HEK293 (cell line): Measurements from ENCODE around the gene LIMA1.

Experiments
- CTCF ChIA-PET: fragments of 350-600 bp; formaldehyde crosslinking; extraction: SDS; loops from one replicate; lab custom pipeline; 2021; ENCODE audit warnings: antibody characterized with exemption; lab: Yijun Ruan, JAX
- POLR2A ChIA-PET: fragments of 300-600 bp; formaldehyde crosslinking; extraction: SDS; loops from one replicate; lab custom pipeline; 2020; ENCODE audit warnings: antibody characterized with exemption, inconsistent platforms; lab: Yijun Ruan, JAX
- H3K27ac ChIP-seq: fragments of 200-500 bp; sonication (Bioruptor generic); 2 replicates; pipeline ENCODE4 v1.5.1; 2014; ENCODE audit warnings: low read depth, low read length, control low read depth, inconsistent platforms; ENCODE audit errors: extremely low read depth
- H3K36me3 ChIP-seq, 2 experiments: fragments of 200-500 bp in 1 of 2; sonication (Bioruptor generic) in 1 of 2; 1 replicate in 1 of 2; 2 replicates in 1 of 2; pipeline ENCODE4 v1.5.1; 2014 to 2017; ENCODE audit warnings: inconsistent platforms in 2 of 2, low read length in 2 of 2; ENCODE audit not compliant: control insufficient read depth in 2 of 2, insufficient read depth in 1 of 2
- H3K4me1 ChIP-seq: fragments of 200-500 bp; sonication (Bioruptor generic); 2 replicates; pipeline ENCODE4 v1.5.1; 2014; ENCODE audit warnings: mild to moderate bottlenecking, low read length, inconsistent platforms; ENCODE audit not compliant: control insufficient read depth, insufficient read depth
- H3K4me3 ChIP-seq: 2 replicates; pipeline ENCODE4 v1.5.1; 2011; ENCODE audit warnings: low read depth, mild to moderate bottlenecking, control low read depth, low read length, moderate library complexity
- H3K9me3 ChIP-seq: fragments of 200-500 bp; sonication (Bioruptor generic); 2 replicates; pipeline ENCODE4 v1.5.1; 2014; ENCODE audit warnings: low read depth, low read length, inconsistent platforms; ENCODE audit not compliant: control insufficient read depth, insufficient read depth
- EGR2 ChIP-seq: fragments of 450-650 bp; formaldehyde crosslinking; IDR thresholded peaks from 2 replicates; pipeline ENCODE4 v1.5.1; 2016; ENCODE audit warnings: low read depth, missing biosample characterization, missing genetic modification characterization
- GFI1B ChIP-seq: fragments of 450-650 bp; formaldehyde crosslinking; IDR thresholded peaks from 2 replicates; pipeline ENCODE4 v1.5.1; 2016; ENCODE audit warnings: missing biosample characterization, missing genetic modification characterization
- IKZF3 ChIP-seq: fragments of 450-650 bp; IDR thresholded peaks from 2 replicates; pipeline ENCODE4 v1.5.0; 2018; ENCODE audit warnings: missing biosample characterization, mild to moderate bottlenecking, missing genetic modification characterization, moderate library complexity
- KLF16 ChIP-seq: fragments of 450-650 bp; formaldehyde crosslinking; IDR thresholded peaks from 2 replicates; pipeline ENCODE4 v1.5.1; 2017; ENCODE audit warnings: missing biosample characterization, missing genetic modification characterization
- ZNF169 ChIP-seq: fragments of 450-650 bp; formaldehyde crosslinking; IDR thresholded peaks from 2 replicates; pipeline ENCODE4 v1.5.1; 2016; ENCODE audit warnings: missing biosample characterization, missing genetic modification characterization
- ZNF24 ChIP-seq: fragments of 450-650 bp; formaldehyde crosslinking; IDR thresholded peaks from 2 replicates; pipeline ENCODE4 v1.5.1; 2016; ENCODE audit warnings: missing biosample characterization, missing genetic modification characterization
- ZNF37A ChIP-seq: fragments of 450-650 bp; IDR thresholded peaks from 2 replicates; pipeline ENCODE4 v1.5.1; 2018; ENCODE audit warnings: missing biosample characterization, missing genetic modification characterization
- ZNF398 ChIP-seq: fragments of 450-650 bp; formaldehyde crosslinking; IDR thresholded peaks from 2 replicates; pipeline ENCODE4 v1.5.1; 2017; ENCODE audit warnings: missing biosample characterization, missing genetic modification characterization
- ZNF501 ChIP-seq: fragments of 450-650 bp; formaldehyde crosslinking; IDR thresholded peaks from 2 replicates; pipeline ENCODE4 v1.5.1; 2016; ENCODE audit warnings: missing biosample characterization, missing genetic modification characterization
- ZNF521 ChIP-seq: fragments of 450-650 bp; formaldehyde crosslinking; IDR thresholded peaks from 2 replicates; pipeline ENCODE4 v1.5.1; 2017; ENCODE audit warnings: missing biosample characterization, mild to moderate bottlenecking, missing genetic modification characterization
- ZNF530 ChIP-seq: fragments of 450-650 bp; formaldehyde crosslinking; IDR thresholded peaks from 2 replicates; pipeline ENCODE4 v1.5.1; 2016; ENCODE audit warnings: low read depth, missing biosample characterization, missing genetic modification characterization
- ZNF549 ChIP-seq: fragments of 450-650 bp; IDR thresholded peaks from 2 replicates; pipeline ENCODE4 v1.5.1; 2018; ENCODE audit warnings: missing biosample characterization, missing genetic modification characterization, mild to moderate bottlenecking, inconsistent platforms, moderate library complexity
- ZNF623 ChIP-seq: fragments of 450-650 bp; formaldehyde crosslinking; IDR thresholded peaks from 2 replicates; pipeline ENCODE4 v1.5.1; 2016; ENCODE audit warnings: missing biosample characterization, missing genetic modification characterization
- ZNF670 ChIP-seq: fragments of 450-650 bp; formaldehyde crosslinking; IDR thresholded peaks from 2 replicates; pipeline ENCODE4 v1.5.1; 2016; ENCODE audit warnings: missing biosample characterization, missing genetic modification characterization, low read depth
- ZNF76 ChIP-seq: fragments of 450-650 bp; formaldehyde crosslinking; IDR thresholded peaks from 2 replicates; pipeline ENCODE4; 2016; ENCODE audit warnings: low read depth, missing biosample characterization, missing genetic modification characterization, borderline replicate concordance
- ZNF777 ChIP-seq: fragments of 450-650 bp; formaldehyde crosslinking; IDR thresholded peaks from 2 replicates; pipeline ENCODE4 v1.5.1; 2017; ENCODE audit warnings: missing biosample characterization, missing genetic modification characterization, borderline replicate concordance
- TF ChIP-seq, protein P1 (sequence below): fragments of 450-650 bp; formaldehyde crosslinking; IDR thresholded peaks from 2 replicates; pipeline ENCODE4 v1.5.1; 2016; ENCODE audit warnings: missing biosample characterization, missing genetic modification characterization
- TF ChIP-seq, protein P2 (sequence below): fragments of 450-650 bp; formaldehyde crosslinking; IDR thresholded peaks from 2 replicates; pipeline ENCODE4 v1.5.1; 2016; ENCODE audit warnings: missing biosample characterization, missing genetic modification characterization
- TF ChIP-seq, protein P3 (sequence below): fragments of 450-650 bp; formaldehyde crosslinking; IDR thresholded peaks from 2 replicates; pipeline ENCODE4 v1.5.1; 2016; ENCODE audit warnings: missing biosample characterization, missing genetic modification characterization
- TF ChIP-seq, protein P4 (sequence below): fragments of 450-650 bp; formaldehyde crosslinking; IDR thresholded peaks from 2 replicates; pipeline ENCODE4 v1.5.1; 2017; ENCODE audit warnings: missing biosample characterization, missing genetic modification characterization

LIMA1 gene

GRCh38 chr12:50207424-50207823 is 75.9 kb downstream of the LIMA1 start:
- Histone ChIP-seq H3K27ac (no peak overlapping the region), H3K9me3 (no peaks in the 10 kb centered on the region), H3K4me1 (0 out of 2 replicates have a peak, but pooled peaks cover 2% of the 10 kb centered on the region), H3K4me3 (no peak overlapping the region), H3K36me3 (peaks cover 16 to 21% of the 10 kb centered on the region in 2 experiments; a peak in 2 of 3 replicates)
- CTCF ChIA-PET, result interaction anchor here (0.7 kb wide), 1 partner anchor 132 kb away, joined by 3 read pairs; no protein-coding TSS in a partner anchor
- TF ChIP-seq, protein P1, sequence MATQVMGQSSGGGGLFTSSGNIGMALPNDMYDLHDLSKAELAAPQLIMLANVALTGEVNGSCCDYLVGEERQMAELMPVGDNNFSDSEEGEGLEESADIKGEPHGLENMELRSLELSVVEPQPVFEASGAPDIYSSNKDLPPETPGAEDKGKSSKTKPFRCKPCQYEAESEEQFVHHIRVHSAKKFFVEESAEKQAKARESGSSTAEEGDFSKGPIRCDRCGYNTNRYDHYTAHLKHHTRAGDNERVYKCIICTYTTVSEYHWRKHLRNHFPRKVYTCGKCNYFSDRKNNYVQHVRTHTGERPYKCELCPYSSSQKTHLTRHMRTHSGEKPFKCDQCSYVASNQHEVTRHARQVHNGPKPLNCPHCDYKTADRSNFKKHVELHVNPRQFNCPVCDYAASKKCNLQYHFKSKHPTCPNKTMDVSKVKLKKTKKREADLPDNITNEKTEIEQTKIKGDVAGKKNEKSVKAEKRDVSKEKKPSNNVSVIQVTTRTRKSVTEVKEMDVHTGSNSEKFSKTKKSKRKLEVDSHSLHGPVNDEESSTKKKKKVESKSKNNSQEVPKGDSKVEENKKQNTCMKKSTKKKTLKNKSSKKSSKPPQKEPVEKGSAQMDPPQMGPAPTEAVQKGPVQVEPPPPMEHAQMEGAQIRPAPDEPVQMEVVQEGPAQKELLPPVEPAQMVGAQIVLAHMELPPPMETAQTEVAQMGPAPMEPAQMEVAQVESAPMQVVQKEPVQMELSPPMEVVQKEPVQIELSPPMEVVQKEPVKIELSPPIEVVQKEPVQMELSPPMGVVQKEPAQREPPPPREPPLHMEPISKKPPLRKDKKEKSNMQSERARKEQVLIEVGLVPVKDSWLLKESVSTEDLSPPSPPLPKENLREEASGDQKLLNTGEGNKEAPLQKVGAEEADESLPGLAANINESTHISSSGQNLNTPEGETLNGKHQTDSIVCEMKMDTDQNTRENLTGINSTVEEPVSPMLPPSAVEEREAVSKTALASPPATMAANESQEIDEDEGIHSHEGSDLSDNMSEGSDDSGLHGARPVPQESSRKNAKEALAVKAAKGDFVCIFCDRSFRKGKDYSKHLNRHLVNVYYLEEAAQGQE (tag by site-specific recombination), result no peak
- TF ChIP-seq, protein P2, sequence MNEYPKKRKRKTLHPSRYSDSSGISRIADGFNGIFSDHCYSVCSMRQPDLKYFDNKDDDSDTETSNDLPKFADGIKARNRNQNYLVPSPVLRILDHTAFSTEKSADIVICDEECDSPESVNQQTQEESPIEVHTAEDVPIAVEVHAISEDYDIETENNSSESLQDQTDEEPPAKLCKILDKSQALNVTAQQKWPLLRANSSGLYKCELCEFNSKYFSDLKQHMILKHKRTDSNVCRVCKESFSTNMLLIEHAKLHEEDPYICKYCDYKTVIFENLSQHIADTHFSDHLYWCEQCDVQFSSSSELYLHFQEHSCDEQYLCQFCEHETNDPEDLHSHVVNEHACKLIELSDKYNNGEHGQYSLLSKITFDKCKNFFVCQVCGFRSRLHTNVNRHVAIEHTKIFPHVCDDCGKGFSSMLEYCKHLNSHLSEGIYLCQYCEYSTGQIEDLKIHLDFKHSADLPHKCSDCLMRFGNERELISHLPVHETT (tag by site-specific recombination), result no peak
- TF ChIP-seq ZNF521 (no peak), ZNF501 (tag by site-specific recombination) (no peak), ZNF549 (tag by site-specific recombination) (no peak), ZNF777 (tag by site-specific recombination) (no peak), ZNF398 (no peak), IKZF3 (tag by site-specific recombination) (no peak), GFI1B (tag by site-specific recombination) (no peak), KLF16 (no peak), ZNF76 (no peak), ZNF37A (tag by site-specific recombination) (no peak), ZNF169 (no peak), EGR2 (tag by site-specific recombination) (no peak), ZNF24 (tag by site-specific recombination) (no peak), ZNF670 (tag by site-specific recombination) (no peak), ZNF623 (tag by site-specific recombination) (no peak), ZNF530 (no peak)
- TF ChIP-seq, protein P3, sequence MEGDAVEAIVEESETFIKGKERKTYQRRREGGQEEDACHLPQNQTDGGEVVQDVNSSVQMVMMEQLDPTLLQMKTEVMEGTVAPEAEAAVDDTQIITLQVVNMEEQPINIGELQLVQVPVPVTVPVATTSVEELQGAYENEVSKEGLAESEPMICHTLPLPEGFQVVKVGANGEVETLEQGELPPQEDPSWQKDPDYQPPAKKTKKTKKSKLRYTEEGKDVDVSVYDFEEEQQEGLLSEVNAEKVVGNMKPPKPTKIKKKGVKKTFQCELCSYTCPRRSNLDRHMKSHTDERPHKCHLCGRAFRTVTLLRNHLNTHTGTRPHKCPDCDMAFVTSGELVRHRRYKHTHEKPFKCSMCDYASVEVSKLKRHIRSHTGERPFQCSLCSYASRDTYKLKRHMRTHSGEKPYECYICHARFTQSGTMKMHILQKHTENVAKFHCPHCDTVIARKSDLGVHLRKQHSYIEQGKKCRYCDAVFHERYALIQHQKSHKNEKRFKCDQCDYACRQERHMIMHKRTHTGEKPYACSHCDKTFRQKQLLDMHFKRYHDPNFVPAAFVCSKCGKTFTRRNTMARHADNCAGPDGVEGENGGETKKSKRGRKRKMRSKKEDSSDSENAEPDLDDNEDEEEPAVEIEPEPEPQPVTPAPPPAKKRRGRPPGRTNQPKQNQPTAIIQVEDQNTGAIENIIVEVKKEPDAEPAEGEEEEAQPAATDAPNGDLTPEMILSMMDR, result no peak
- TF ChIP-seq, protein P4, sequence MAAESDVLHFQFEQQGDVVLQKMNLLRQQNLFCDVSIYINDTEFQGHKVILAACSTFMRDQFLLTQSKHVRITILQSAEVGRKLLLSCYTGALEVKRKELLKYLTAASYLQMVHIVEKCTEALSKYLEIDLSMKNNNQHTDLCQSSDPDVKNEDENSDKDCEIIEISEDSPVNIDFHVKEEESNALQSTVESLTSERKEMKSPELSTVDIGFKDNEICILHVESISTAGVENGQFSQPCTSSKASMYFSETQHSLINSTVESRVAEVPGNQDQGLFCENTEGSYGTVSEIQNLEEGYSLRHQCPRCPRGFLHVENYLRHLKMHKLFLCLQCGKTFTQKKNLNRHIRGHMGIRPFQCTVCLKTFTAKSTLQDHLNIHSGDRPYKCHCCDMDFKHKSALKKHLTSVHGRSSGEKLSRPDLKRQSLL (tag by site-specific recombination), result no peak
- POLR2A ChIA-PET, result no interaction called here
